ENCODE results near the gene MTR.

DNA sequence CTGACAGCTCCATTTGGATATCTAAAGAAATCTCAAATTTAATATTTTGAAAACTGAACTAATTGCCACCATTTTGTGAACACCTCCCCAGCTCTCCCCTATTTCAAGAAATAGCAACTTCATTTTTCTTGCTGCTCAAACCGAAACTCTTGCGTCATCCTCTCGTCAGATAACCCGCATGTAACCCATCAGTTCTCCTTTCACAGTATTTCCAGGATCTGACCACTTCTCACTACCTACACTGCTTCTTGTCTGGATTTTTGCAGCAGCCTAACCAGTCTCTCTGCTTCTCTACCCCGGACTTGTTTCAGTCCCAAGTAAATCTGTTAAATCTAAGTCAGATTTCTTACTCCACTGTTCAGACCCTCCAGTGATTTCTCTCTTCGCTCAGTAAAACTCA is 75.6 kb downstream of the MTR start:
- TF ChIP-seq, protein P1, sequence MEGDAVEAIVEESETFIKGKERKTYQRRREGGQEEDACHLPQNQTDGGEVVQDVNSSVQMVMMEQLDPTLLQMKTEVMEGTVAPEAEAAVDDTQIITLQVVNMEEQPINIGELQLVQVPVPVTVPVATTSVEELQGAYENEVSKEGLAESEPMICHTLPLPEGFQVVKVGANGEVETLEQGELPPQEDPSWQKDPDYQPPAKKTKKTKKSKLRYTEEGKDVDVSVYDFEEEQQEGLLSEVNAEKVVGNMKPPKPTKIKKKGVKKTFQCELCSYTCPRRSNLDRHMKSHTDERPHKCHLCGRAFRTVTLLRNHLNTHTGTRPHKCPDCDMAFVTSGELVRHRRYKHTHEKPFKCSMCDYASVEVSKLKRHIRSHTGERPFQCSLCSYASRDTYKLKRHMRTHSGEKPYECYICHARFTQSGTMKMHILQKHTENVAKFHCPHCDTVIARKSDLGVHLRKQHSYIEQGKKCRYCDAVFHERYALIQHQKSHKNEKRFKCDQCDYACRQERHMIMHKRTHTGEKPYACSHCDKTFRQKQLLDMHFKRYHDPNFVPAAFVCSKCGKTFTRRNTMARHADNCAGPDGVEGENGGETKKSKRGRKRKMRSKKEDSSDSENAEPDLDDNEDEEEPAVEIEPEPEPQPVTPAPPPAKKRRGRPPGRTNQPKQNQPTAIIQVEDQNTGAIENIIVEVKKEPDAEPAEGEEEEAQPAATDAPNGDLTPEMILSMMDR (IDR thresholded peaks at IDR 0.05; ENCODE audit: low read length) = no peak
- no peak for TF ChIP-seq EZH2 (optimal IDR thresholded peaks at IDR 0.05; ENCODE audit: low read depth, low read length)
